ENCODE data around the gene RNF113A. TPM values are rescaled to one million over a fixed set of nuclear protein-coding genes. Genes with fewer than 3 reads are reported as not detected.
"Not testable (repeated sequence)": the region's sequence is repeated elsewhere in the genome, so short reads cannot be mapped to it uniquely, and the experiment has no call there.

The RNF113A gene
- total RNA-seq, 1 donor from 2014 or later: 11.3 TPM

DNA sequence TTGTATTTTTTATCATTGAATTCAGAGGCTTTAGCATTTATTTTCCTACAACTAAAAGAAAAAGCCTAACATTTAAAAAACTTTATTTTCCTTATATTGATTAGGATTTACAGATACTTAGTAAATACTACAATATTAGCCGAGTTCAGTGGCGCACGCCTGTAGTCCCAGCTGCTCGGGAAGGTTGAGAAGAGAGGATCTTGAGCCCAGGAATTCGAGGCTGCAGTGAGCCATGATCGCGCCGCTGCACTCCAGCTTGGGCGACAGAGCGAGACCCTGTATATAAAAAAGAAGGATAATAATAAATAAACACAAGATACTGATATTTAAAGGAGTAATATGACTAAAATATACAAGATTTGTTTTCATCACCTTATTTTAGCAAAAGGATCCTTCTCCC is 18.1 kb downstream of the RNF113A start:
- H3K9me3 Mint-ChIP-seq (ENCODE audit: low read depth): peaks cover 16% of the 10 kb centered on the region
- H3K4me1 Mint-ChIP-seq (ENCODE audit: low read depth): peaks cover 5% of the 10 kb centered on the region
- DNase-seq (ENCODE audit: low spot score, unreplicated experiment): no peak
- H3K27ac Mint-ChIP-seq: peak overlapping the region; percentile 96
- TF ChIP-seq, protein P1, sequence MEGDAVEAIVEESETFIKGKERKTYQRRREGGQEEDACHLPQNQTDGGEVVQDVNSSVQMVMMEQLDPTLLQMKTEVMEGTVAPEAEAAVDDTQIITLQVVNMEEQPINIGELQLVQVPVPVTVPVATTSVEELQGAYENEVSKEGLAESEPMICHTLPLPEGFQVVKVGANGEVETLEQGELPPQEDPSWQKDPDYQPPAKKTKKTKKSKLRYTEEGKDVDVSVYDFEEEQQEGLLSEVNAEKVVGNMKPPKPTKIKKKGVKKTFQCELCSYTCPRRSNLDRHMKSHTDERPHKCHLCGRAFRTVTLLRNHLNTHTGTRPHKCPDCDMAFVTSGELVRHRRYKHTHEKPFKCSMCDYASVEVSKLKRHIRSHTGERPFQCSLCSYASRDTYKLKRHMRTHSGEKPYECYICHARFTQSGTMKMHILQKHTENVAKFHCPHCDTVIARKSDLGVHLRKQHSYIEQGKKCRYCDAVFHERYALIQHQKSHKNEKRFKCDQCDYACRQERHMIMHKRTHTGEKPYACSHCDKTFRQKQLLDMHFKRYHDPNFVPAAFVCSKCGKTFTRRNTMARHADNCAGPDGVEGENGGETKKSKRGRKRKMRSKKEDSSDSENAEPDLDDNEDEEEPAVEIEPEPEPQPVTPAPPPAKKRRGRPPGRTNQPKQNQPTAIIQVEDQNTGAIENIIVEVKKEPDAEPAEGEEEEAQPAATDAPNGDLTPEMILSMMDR (IDR thresholded peaks at IDR 0.05; ENCODE audit: unreplicated experiment): no peak
- H3K4me3 Mint-ChIP-seq (ENCODE audit: low read depth): peak overlapping the region; percentile 97
- no peaks in the 10 kb centered on the region for H3K27me3 Mint-ChIP-seq
- peaks cover 9% of the 10 kb centered on the region for H3K36me3 Mint-ChIP-seq (ENCODE audit: insufficient read depth)

DNA sequence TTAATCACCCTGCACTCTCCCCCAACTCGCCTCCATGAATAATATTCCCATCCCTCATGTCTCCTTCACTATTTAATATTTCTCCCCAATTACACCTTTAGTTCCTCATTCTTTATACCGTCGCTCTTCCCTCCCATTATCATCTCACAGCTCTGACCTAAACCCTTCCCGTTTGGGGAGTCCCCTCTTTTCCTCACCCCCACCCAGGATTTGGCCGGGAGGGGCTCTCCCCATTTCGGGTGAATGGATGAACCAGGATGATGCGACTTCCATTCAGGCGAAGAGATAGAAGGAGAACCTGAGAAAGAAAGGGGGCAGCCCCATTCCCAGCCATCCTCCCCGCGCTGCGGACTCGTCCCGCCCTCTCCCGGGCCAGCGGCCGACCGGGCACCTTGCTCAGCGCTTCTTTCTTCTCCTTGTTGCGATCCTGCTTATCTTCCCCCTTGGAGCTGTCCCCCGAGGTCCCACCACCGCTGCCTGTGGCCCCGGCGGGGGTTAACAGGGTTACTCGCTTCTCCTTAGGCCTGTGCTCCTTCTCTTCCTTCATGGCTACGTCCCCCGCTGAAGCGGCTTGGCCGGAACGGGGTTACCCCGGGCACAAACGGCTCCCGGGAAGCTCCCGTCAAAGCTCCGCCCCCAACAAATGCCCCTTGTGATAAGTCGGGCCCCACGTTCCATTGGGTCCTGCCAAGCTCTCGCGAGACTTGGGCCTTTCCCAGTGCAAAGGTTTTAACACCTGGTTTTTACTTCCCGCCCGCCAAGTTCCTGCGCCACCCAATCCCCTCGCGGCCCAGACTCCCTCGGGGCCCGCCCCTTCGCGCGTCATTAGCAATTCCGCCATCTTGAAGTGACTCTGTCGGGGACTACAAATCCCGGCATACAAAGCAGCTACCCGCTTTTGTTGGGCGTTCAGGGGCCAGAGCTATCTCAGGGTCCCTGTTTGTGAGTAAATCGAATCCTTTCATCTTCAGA is 18.9 kb downstream of the RNF113A start, which contains the start of gene UPF3B:
TSS of gene UPF3B (minus strand) at position 582 of the 972 bp plus-strand sequence. CDS start at position 547, 35 bp downstream.
- Mint-ChIP-seq H3K9me3 (ENCODE audit: low read depth) (peaks cover 16% of the 10 kb centered on the region), H3K4me3 (ENCODE audit: low read depth) (peak within 1 kb of the TSS; percentile 97), H3K4me1 (ENCODE audit: low read depth) (peaks cover 5% of the 10 kb centered on the region), H3K27ac (peak within 1 kb of the TSS; percentile 99), H3K27me3 (no peaks in the 10 kb centered on the region), H3K36me3 (ENCODE audit: insufficient read depth) (peaks cover 11% of the 10 kb centered on the region)
- DNase-seq (ENCODE audit: low spot score, unreplicated experiment): peak; percentile 86
- TF ChIP-seq, protein P1 (IDR thresholded peaks at IDR 0.05; ENCODE audit: unreplicated experiment): no peak

DNA sequence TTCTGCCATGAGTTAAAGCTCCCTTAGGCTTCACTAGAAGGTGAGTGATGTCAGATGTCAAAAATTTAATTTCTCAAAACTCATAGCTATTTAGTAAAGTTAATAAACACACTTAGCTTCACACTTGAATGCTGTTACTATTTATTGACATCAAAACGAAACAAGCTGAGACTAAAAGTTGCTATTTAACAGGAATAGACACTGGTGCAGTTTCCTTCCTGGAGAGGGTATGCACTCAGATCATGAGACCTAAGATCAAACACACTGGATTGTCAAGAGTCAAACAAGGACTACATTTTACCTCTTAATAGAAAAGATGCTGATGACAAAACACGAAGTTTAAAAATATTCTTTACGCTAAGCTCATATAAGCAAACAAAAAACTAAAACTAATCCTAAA is 37.6 kb downstream of the RNF113A start:
- H3K4me1 Mint-ChIP-seq (ENCODE audit: low read depth): no peaks in the 10 kb centered on the region
- H3K27ac Mint-ChIP-seq: no peak overlapping the region
- DNase-seq (ENCODE audit: low spot score, unreplicated experiment): no peak
- TF ChIP-seq, protein P1 (IDR thresholded peaks at IDR 0.05; ENCODE audit: unreplicated experiment): no peak
- H3K9me3 Mint-ChIP-seq (ENCODE audit: low read depth): peaks cover 16% of the 10 kb centered on the region
- H3K36me3 Mint-ChIP-seq (ENCODE audit: insufficient read depth): peaks cover 21% of the 10 kb centered on the region
- no peaks in the 10 kb centered on the region for H3K27me3 Mint-ChIP-seq
- H3K4me3 Mint-ChIP-seq (ENCODE audit: low read depth): no peak overlapping the region

DNA sequence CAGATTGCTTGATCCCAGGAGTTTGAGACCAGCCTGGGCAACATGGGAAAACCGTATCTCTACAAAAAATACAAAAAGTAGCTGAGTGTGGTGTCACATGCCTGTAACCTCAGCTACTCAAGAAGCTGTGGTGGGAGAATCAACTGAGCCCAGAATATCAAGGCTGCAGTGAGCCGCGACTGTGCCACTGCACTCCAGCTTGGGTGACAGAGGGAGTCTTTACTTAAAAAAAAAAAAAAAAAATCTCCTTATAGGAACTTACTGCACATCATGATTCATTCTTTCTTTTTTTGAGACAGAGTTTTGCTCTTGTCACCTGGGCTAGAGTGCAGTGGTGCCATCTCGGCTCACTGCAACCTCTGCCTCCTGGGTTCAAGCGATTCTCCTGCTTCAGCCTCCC is 43.1 kb downstream of the RNF113A start:
- H3K4me1 Mint-ChIP-seq (ENCODE audit: low read depth): no peaks in the 10 kb centered on the region

DNA sequence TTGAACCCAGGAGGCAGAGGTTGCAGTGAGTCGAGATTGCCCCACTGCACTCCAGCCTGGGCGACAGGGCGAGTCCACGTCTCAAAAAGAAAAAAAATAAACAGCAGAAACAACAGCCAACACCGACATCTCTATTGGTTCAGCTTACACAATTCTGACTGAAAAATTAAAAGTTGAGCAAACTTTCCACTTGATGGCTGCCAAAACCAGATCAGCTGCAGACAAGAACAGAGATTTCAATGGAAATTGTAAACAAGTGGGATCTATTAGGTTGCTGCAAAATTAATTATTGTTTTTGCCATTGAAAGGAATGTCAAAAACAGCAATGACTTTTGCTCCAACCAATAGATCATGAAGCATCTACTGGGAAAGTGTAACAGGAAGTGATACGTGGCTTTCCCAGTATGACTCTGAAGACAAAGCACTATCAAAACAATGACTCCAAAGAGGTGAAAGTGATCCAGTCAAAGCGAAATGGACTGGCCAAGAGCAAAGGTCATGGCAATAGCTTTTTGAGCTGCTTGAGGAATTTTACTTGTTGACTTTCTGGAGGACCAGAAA is 45.1 kb downstream of the RNF113A start:
- Mint-ChIP-seq H3K27me3 (no peaks in the 10 kb centered on the region), H3K9me3 (ENCODE audit: low read depth) (peaks cover 6% of the 10 kb centered on the region), H3K27ac (no peak overlapping the region), H3K4me1 (ENCODE audit: low read depth) (no peaks in the 10 kb centered on the region), H3K36me3 (ENCODE audit: insufficient read depth) (peaks cover 9% of the 10 kb centered on the region), H3K4me3 (ENCODE audit: low read depth) (no peak overlapping the region)
- TF ChIP-seq, protein P1 (IDR thresholded peaks at IDR 0.05; ENCODE audit: unreplicated experiment): no peak
- no peak for DNase-seq (ENCODE audit: low spot score, unreplicated experiment)

More for the DNA sequence above, 43.1 kb downstream of the RNF113A start:
- H3K4me3 Mint-ChIP-seq (ENCODE audit: low read depth): no peak overlapping the region
- H3K9me3 Mint-ChIP-seq (ENCODE audit: low read depth): peaks cover 9% of the 10 kb centered on the region
- DNase-seq (ENCODE audit: low spot score, unreplicated experiment): no peak
- H3K27me3 Mint-ChIP-seq: no peaks in the 10 kb centered on the region
- peaks cover 7% of the 10 kb centered on the region for H3K36me3 Mint-ChIP-seq (ENCODE audit: insufficient read depth)
- no peak overlapping the region for H3K27ac Mint-ChIP-seq
- TF ChIP-seq, protein P1 (IDR thresholded peaks at IDR 0.05; ENCODE audit: unreplicated experiment): no peak

DNA sequence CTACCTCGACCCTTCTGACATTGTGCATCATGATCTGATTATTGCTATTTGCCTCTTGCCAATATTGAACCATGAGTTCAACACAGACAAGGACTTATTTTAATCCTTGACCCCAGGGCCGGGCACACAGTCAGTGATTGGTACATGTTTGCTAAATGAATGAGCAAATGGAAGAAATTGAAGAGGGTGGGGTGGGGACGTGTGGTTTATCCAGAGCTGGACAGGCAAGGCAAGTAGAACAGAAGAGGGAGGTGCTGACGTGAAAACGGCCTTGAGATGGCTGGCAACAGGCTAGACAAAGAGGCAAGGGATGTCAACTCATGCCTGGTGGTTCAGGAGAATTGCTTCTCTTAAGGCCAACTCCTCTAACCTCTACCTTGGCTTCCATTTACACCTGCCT is 47.3 kb downstream of the RNF113A start:
- H3K27ac Mint-ChIP-seq; H3K4me1 Mint-ChIP-seq (ENCODE audit: low read depth); H3K9me3 Mint-ChIP-seq (ENCODE audit: low read depth); H3K4me3 Mint-ChIP-seq (ENCODE audit: low read depth); H3K36me3 Mint-ChIP-seq (ENCODE audit: insufficient read depth); DNase-seq (ENCODE audit: low spot score, unreplicated experiment); H3K27me3 Mint-ChIP-seq: not testable (repeated sequence)

DNA sequence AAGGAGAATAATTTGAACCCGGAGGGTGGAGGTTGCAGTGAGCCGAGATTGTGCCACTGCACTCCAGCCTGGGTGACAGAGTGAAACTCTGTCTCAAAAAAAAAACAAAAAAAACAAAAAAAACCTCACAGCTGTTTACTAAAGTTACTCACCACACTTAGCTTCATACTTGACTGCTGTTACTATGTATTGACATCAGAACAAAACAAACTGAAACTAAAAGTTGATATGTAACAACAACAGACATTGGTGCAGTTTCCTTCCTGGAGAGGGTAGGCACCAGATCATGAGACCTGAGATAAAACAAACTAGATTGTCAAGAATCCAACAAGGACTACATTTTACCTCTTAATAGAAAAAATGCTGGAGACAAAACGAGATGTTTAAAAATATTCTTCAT is 49.8 kb downstream of the RNF113A start:
- H3K4me3 Mint-ChIP-seq (ENCODE audit: low read depth); H3K9me3 Mint-ChIP-seq (ENCODE audit: low read depth); H3K27me3 Mint-ChIP-seq; H3K4me1 Mint-ChIP-seq (ENCODE audit: low read depth); H3K36me3 Mint-ChIP-seq (ENCODE audit: insufficient read depth); H3K27ac Mint-ChIP-seq; DNase-seq (ENCODE audit: low spot score, unreplicated experiment): not testable (repeated sequence)
